SK-N-MC (cell line): ENCODE measurements around the gene RALY.

ENCODE experiments used
- DNase-seq: peaks from one replicate; pipeline ENCODE4 v3.0.0-alpha.2; 2011; ENCODE audit warnings: low read depth, low spot score
- H3K27ac ChIP-seq: fragments of 200-600 bp; sonication (generic); 2 replicates; pipeline ENCODE4 v1.5.1; 2016; ENCODE audit warnings: mixed run types
- H3K36me3 ChIP-seq: fragments of 200-600 bp; sonication (generic); 2 replicates; pipeline ENCODE4 v1.6.1; 2017; ENCODE audit warnings: antibody characterized with exemption, low read length, mixed read lengths; ENCODE audit not compliant: insufficient read depth
- H3K4me3 ChIP-seq: fragments of 200-600 bp; sonication (generic); 2 replicates; pipeline ENCODE4 v1.5.1; 2016
- H3K9ac ChIP-seq: fragments of 200-600 bp; sonication (generic); 2 replicates; pipeline ENCODE4 v1.8.0; 2017; ENCODE audit warnings: mixed run types, mixed read lengths; ENCODE audit not compliant: insufficient read length
- H3K9me3 ChIP-seq: fragments of 200-600 bp; sonication (generic); 2 replicates; pipeline ENCODE4 v1.6.1; 2017; ENCODE audit warnings: low read depth, mild to moderate bottlenecking, antibody characterized with exemption, low read length, moderate library complexity, mixed read lengths
- EZH2 ChIP-seq: fragments of 200-600 bp; sonication (generic); IDR thresholded peaks from one replicate; pipeline ENCODE4 v1.6.1; 2017; ENCODE audit warnings: antibody characterized with exemption
- FOXP2 ChIP-seq: optimal IDR thresholded peaks from 2 replicates; pipeline ENCODE3; 2011; ENCODE audit warnings: mild to moderate bottlenecking, moderate library complexity; ENCODE audit not compliant: insufficient read depth; ENCODE audit errors: extremely low read length, control extremely low read depth
- POLR2AphosphoS5 ChIP-seq: IDR thresholded peaks from 2 replicates; pipeline ENCODE4 v1.6.1; 2012; ENCODE audit warnings: mild to moderate bottlenecking, low read depth, low read length, borderline replicate concordance

Gene RALY

GRCh38 chr20:33992145-33992922 lies 1.4 kb upstream of the RALY start:
- H3K9ac ChIP-seq: peak overlapping the region; percentile 87
- H3K36me3 ChIP-seq: no peaks in the 10 kb centered on the region
- no peak for TF ChIP-seq EZH2
- TF ChIP-seq FOXP2: no peak
- TF ChIP-seq POLR2AphosphoS5: no peak
- peak overlapping the region; percentile 86 for H3K4me3 ChIP-seq
- peak overlapping the region; percentile 42; the same call in 1 of the 2 replicates for H3K27ac ChIP-seq
- no peak for DNase-seq
- H3K9me3 ChIP-seq: no peaks in the 10 kb centered on the region

GRCh38 chr20:33992923-33993575 lies 662 bp upstream of the RALY start:
- TF ChIP-seq FOXP2: no peak
- TF ChIP-seq EZH2: no peak
- peak; percentile 96 for TF ChIP-seq POLR2AphosphoS5
- H3K4me3 ChIP-seq: peak overlapping the region; percentile 86
- peak overlapping the region; percentile 96; the same call in 1 of the 2 replicates for H3K27ac ChIP-seq
- DNase-seq: peak; percentile 93
- no peaks in the 10 kb centered on the region for H3K36me3 ChIP-seq
- H3K9ac ChIP-seq: peak overlapping the region; percentile 96
- no peaks in the 10 kb centered on the region for H3K9me3 ChIP-seq

DNA sequence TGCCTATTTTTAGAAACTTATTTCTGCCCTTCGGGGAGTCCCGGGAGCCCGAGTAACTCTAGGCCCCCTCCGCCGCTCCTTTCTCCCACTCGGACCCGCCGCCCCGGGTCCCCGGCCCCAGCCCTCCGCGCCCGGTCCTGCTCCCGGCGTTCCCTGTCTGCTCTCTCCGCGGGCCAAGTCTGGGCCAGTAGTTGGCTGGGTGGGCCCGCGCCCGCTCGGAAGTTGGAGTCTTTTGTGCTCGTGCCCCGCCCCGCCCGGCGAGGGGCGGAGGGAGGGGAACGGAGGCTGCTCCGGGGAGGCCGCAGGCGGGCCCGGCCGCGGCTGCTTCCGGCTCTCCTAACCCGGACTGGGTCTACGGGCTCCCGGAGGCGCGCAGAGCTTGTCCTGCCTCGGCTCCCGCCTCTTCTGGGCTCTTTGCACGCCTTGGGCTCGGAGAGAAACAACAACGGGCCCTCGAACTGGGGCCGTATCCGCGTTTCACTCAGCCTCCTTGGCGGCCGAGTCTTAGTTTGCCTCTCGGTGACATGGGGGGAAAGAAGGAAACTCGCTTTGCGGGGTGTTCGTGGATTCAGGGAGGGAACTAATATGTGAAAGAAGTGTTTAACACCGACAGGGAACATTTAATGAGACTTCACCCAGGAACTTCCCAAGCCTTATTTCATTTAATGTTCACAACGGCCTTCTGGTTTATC lies 657 bp downstream of the RALY start:
- peak overlapping the region; percentile 96 for H3K27ac ChIP-seq
- H3K36me3 ChIP-seq: no peaks in the 10 kb centered on the region
- peak overlapping the region; percentile 96 for H3K9ac ChIP-seq
- no peaks in the 10 kb centered on the region for H3K9me3 ChIP-seq
- peak overlapping the region; percentile 86 for H3K4me3 ChIP-seq
- no peak for TF ChIP-seq EZH2
- TF ChIP-seq FOXP2: no peak
- TF ChIP-seq POLR2AphosphoS5: peak; percentile 67
- DNase-seq: no peak

DNA sequence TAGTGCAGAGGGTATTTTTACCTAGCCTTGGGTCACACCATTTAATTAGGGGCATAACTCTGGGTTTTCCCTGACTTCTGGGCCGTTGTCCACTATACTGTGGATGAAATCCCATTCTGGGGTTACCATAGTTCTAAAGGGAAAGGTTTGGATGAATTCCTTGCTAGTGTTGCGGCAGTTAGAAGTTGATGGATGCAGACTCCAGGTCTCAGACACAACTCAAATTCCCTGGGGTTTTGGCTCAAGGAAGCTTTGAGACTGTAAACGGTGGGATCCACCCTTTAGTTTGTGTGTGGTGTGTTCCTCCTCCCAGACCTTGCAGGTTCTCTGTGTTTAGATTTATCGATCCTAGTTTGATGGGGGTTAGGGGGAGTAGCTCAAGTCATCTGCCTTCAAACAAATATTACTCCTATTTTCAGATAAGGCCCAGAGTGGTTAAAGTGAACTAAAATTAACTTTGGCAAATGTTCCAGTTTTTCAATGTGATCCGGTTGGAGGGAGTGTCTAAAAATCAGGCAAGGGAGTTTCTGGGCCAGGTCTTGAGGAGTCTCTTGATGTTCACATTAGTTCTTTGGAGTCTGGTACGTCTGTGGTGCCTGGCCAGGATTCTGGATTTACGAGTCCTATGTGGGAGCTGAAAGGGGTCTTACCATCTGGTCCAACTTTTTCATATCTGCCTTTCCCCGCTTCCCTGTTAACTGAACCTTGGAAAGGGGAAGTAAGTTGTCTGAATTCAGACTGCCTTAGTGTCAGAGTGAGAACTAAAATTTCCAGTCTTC lies 1.5 kb downstream of the RALY start:
- Histone ChIP-seq H3K36me3 (no peaks in the 10 kb centered on the region), H3K9ac (peak overlapping the region; percentile 96), H3K9me3 (no peaks in the 10 kb centered on the region), H3K27ac (no peak overlapping the region), H3K4me3 (peak overlapping the region; percentile 86)
- DNase-seq: no peak
- no peak for TF ChIP-seq POLR2AphosphoS5

- DNase-seq: no peak
- Histone ChIP-seq H3K36me3 (0 out of 2 replicates have a peak, but pooled peaks cover under 1% of the 10 kb centered on the region), H3K27ac (no peak overlapping the region), H3K9me3 (no peaks in the 10 kb centered on the region), H3K4me3 (no peak overlapping the region), H3K9ac (no peak overlapping the region)
- TF ChIP-seq POLR2AphosphoS5 (no peak), FOXP2 (no peak), EZH2 (no peak)
Measured at GRCh38 chr20:33999025-33999649, 5.4 kb downstream of the RALY start.

DNA sequence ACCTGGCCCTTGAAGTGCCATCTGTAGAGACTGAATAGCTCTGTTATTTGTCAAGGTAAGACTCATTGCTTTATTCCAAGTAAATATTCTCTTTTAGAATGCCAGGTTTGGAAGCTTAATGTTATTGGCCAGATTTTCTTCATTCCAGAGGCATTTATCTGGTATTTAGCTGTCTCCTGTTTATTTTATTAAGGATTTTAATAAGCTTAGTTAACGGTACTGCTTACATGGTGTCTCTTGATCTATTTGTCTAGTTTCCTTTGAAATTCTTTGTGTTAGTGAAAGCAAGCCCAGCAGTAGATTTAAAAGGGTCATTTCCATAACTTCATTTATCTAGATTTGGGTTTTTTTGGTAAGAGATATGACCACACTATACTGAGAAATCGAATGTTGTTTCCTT lies 7.7 kb downstream of the RALY start:
- Histone ChIP-seq H3K9ac (no peak overlapping the region), H3K9me3 (no peaks in the 10 kb centered on the region), H3K4me3 (no peak overlapping the region), H3K27ac (no peak overlapping the region), H3K36me3 (0 out of 2 replicates have a peak, but pooled peaks cover 2% of the 10 kb centered on the region)
- TF ChIP-seq EZH2 (no peak), FOXP2 (no peak), POLR2AphosphoS5 (no peak)
- no peak for DNase-seq

GRCh38 chr20:34004227-34004626 lies 10.5 kb downstream of the RALY start:
- no peak overlapping the region for H3K27ac ChIP-seq
- no peak overlapping the region for H3K4me3 ChIP-seq
- H3K9me3 ChIP-seq: no peaks in the 10 kb centered on the region
- H3K36me3 ChIP-seq: 0 out of 2 replicates have a peak, but pooled peaks cover 2% of the 10 kb centered on the region
- H3K9ac ChIP-seq: no peak overlapping the region
- TF ChIP-seq EZH2 (no peak), POLR2AphosphoS5 (no peak), FOXP2 (no peak)
- DNase-seq: no peak

GRCh38 chr20:34004790-34005457 lies 11.2 kb downstream of the RALY start:
- H3K9ac ChIP-seq: no peak overlapping the region
- no peak overlapping the region for H3K4me3 ChIP-seq
- H3K9me3 ChIP-seq: no peaks in the 10 kb centered on the region
- H3K36me3 ChIP-seq: 0 out of 2 replicates have a peak, but pooled peaks cover 2% of the 10 kb centered on the region
- no peak overlapping the region for H3K27ac ChIP-seq
- TF ChIP-seq POLR2AphosphoS5 (no peak), FOXP2 (no peak), EZH2 (no peak)
- no peak for DNase-seq
